ENCODE results near the gene FAM149A. TPM values are rescaled to one million over a fixed set of nuclear protein-coding genes. Genes with fewer than 3 reads are reported as not detected.

The FAM149A gene
- total and polyA plus RNA-seq, 2 donors (not counting 3 experiments of a cell fraction or from before 2014, with no cell fraction given) = 0.08 to 0.20 TPM

DNA sequence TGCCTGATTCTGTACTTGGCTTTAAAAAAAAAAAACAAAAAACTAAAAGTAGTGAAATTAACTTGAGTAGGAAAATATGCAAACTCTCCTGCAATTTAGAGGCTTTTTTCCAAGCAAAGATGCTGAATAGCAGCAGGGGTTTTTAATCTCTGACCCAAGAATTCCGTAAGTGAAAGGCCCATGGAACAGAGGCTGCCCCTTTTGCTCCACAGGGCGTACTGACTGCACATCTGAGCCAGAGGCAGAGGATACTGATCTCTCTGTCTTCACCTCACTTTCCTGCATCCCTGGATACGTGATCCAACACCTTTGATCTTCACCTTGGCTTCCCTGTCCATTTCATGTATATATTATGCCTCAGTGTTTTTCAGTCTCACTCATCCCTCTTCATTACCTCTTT is 3.9 kb downstream of the FAM149A start:
- POLR2A ChIA-PET = no interaction called here
- intact Hi-C loops (cut with micrococcal nuclease) (no loop called here), dilution Hi-C loops (cut with MboI; ENCODE audit: extremely low pct_ligation_motif_present, low sequenced_read_pairs) (no loop called here)
- Histone ChIP-seq H3K36me3 (ENCODE audit: control insufficient read depth in 2 of 2, extremely low read depth in 1 of 2, insufficient read depth in 2 of 2, low read length in 2 of 2) (no peaks in the 10 kb centered on the region), H3K27ac (ENCODE audit: insufficient read depth, low read depth, low read length) (no peak overlapping the region), H3K27me3 (ENCODE audit: control insufficient read depth in 2 of 2, insufficient read depth in 2 of 2, low read length in 2 of 2) (peaks cover 22 to 28% of the 10 kb centered on the region in 2 experiments), H2AFZ (ENCODE audit: low read depth, low read length) (no peak overlapping the region), H3K9me3 (replicated peaks; ENCODE audit: control insufficient read depth, insufficient read depth, low read length) (no peaks in the 10 kb centered on the region), H3K4me1 (ENCODE audit: control insufficient read depth, extremely low read depth, insufficient read depth, low read length) (peaks cover 3% of the 10 kb centered on the region), H4K20me1 (replicated peaks; ENCODE audit: control insufficient read depth, extremely low read depth, insufficient read depth, low read length) (no peaks in the 10 kb centered on the region), H3K9me1 (replicated peaks; ENCODE audit: control insufficient read depth, extremely low read depth, insufficient read depth, low read length) (no peaks in the 10 kb centered on the region), H3K9ac (replicated peaks; ENCODE audit: extremely low read depth, insufficient read depth, low read length) (no peak overlapping the region), H3K4me2 (ENCODE audit: insufficient read depth, low read length) (no peak overlapping the region), H3K79me2 (ENCODE audit: control insufficient read depth, insufficient read depth, low read length) (no peaks in the 10 kb centered on the region), H3K4me3 (replicated peaks in 1 of 3; ENCODE audit: insufficient read depth in 1 of 3, low read depth in 1 of 3, low read length in 3 of 3) (no peak overlapping the region)
- DNase-seq (ENCODE audit: low read depth, low spot score) (no peak), FAIRE-seq (no peak)
- BruUV-seq (replicated peaks) = no TSS peak
- CTCF ChIA-PET = no interaction called here
- TF ChIP-seq, protein P1, sequence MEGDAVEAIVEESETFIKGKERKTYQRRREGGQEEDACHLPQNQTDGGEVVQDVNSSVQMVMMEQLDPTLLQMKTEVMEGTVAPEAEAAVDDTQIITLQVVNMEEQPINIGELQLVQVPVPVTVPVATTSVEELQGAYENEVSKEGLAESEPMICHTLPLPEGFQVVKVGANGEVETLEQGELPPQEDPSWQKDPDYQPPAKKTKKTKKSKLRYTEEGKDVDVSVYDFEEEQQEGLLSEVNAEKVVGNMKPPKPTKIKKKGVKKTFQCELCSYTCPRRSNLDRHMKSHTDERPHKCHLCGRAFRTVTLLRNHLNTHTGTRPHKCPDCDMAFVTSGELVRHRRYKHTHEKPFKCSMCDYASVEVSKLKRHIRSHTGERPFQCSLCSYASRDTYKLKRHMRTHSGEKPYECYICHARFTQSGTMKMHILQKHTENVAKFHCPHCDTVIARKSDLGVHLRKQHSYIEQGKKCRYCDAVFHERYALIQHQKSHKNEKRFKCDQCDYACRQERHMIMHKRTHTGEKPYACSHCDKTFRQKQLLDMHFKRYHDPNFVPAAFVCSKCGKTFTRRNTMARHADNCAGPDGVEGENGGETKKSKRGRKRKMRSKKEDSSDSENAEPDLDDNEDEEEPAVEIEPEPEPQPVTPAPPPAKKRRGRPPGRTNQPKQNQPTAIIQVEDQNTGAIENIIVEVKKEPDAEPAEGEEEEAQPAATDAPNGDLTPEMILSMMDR (IDR thresholded peaks at IDR 0.05; ENCODE audit: extremely low read depth in 1 of 2, insufficient read depth in 1 of 2, low read depth in 1 of 2, low read length in 2 of 2) = no peak
- TF ChIP-seq JUN (IDR thresholded peaks at IDR 0.05; ENCODE audit: borderline replicate concordance, insufficient read depth, insufficient read length, low read depth) (no peak), GATA2 (IDR thresholded peaks at IDR 0.05; ENCODE audit: insufficient read depth, insufficient read length, low read depth, low read length) (no peak), POLR2A (IDR thresholded peaks at IDR 0.05; ENCODE audit: low read depth, low read length) (no peak), MYC (IDR thresholded peaks at IDR 0.05; ENCODE audit: low read depth, low read length) (no peak), POLR2AphosphoS5 (IDR thresholded peaks at IDR 0.05; ENCODE audit: insufficient read depth, low read depth, low read length) (no peak), EZH2 (IDR thresholded peaks at IDR 0.05; ENCODE audit: borderline replicate concordance, low read depth, low read length, severe bottlenecking) (no peak), FOS (IDR thresholded peaks at IDR 0.05; ENCODE audit: borderline replicate concordance, insufficient read depth, low read length) (no peak)
- TF ChIP-seq, protein P2, sequence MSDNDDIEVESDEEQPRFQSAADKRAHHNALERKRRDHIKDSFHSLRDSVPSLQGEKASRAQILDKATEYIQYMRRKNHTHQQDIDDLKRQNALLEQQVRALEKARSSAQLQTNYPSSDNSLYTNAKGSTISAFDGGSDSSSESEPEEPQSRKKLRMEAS (IDR thresholded peaks at IDR 0.05; ENCODE audit: insufficient read depth, insufficient read length) = no peak

Measured in endothelial cell of umbilical vein (primary cell).